ENCODE results near the gene POLD3.
"Not testable (repeated sequence)": the region's sequence is repeated elsewhere in the genome, so short reads cannot be mapped to it uniquely, and the experiment has no call there.

The POLD3 gene

DNA sequence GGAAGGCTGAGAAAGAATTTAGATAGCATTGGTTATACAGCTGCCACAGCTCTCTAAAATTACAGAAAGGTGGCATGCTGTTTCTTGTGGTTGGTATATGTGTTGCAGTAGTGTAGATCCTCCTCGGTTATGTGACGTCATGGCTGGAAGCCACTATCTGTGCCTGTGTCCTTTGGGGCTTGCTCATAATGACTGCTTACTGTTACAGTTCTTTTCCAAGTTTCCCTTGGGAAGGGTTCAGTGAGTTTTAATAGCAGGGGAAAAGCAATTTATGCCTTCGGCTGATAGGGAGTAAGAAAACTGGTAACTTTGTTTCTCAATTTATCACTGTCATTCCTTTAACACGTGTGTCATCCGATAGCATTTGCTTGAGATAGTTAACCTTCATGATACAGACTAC lies 47.2 kb downstream of the POLD3 start:
- DNase-seq, result no peak

DNA sequence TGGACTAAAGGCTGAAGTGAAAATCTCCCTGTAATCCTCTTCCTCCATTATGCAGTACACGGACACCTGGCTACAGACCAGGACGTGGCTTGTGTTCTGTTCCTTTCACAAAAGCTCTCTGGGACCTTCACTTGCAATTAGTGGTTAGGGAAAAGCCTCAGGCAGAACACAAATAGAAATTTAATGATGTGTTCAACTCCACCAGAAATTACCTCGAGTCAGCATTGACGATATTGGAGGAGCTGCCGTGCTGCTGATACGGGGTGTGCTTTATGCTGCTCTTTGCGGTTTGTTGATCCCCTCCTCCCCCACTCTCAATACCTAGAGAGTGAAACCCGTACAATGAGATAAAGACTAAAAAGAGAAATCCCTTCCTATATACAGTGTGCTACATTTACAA lies 48.9 kb downstream of the POLD3 start:
- no peak for DNase-seq

DNA sequence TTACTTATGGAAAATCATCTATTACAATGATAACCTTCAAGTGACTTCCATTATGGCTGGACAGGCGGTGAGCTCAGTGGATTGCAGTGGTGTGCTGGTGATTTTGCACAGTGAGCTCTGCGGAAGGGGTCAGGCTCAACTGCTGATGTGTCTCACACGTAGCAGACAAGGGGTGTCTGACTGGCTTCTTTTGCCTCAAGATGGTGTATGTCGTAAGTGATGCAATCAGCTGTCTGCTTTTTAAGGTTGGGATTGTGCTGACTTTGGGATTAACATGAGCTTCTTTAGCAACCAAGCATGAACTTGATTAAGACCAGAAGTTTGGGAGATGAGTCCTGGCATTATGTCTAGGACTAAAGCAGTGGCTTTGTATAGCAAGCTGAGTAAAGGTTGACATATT lies 49.5 kb downstream of the POLD3 start:
- DNase-seq, result no peak

DNA sequence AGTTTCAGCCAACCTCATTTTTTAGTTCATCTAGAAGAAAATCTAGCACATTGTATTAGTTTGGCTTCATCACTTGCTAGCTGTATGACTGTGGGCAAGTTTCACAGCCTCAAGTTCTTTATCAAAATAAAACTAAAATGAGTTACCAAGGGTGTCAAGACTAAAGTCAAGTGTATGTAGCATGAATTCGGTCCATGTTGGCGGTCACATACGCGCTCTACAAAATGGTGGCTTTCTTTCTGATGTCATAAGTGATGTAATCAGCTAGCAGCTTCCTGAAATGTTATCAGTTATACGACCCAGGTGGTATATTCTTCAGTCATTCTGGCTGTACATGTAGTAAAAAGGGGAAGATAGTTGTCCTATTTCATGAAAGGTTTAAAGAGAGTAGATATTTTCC lies 50.5 kb downstream of the POLD3 start:
- no peak for DNase-seq

DNA sequence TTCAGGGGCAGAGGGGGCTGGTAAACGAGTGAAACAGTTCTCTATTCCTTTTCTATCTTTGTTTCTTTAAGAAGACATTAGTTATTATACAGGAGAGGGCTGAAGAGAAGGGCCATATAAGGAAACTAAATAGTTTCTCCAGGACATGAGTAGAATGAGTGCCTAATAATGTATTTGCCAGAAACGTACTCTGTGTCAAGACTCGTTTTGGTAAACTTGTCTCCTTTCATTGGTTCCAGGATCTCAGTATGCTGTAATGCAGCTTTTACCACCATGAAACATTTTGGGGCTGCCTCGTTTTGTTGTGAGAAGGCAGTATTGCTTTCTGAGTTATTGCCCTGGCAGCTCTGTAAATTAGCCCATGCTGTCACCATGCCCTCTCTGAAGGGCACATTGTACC lies 51.7 kb downstream of the POLD3 start:
- DNase-seq, result no peak

DNA sequence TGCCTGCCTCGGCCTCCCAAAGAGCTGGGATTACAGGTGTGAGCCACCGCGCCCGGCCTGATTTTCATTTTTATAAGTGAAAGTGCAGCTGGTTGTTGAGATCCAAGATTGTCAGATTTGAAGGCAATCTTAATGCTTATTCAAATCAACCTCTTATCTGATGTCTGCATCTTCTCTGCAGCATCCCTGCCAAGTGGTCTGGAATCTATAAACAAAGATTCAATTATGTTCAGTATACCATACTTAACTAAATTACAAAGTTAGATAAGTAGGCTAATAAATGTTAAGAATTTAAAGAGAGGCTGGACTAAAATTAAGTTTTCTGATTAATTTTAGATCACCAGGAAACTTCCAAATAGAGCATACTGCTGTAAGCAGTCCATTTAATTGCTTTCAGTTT lies 53.8 kb downstream of the POLD3 start:
- no peak for DNase-seq

DNA sequence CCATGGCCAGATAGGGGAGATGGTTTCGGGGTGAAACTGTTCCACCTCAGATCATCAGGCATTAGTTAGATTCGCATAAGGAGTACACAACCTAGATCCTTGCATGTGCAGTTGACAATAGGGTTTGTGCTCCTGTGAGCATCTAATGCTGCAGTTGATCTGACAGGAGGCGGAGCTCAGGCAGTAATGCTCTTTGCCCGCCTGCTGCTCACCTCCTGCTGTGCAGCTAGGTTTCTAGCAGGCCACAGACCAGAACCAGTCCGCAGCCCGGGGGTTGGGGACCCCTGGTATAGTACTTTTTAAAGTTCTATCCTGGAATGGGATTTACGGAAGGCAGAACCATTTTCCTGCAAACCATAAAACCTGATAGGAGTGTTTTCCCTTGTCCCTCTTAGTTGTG lies 54.6 kb downstream of the POLD3 start:
- no peak for DNase-seq

DNA sequence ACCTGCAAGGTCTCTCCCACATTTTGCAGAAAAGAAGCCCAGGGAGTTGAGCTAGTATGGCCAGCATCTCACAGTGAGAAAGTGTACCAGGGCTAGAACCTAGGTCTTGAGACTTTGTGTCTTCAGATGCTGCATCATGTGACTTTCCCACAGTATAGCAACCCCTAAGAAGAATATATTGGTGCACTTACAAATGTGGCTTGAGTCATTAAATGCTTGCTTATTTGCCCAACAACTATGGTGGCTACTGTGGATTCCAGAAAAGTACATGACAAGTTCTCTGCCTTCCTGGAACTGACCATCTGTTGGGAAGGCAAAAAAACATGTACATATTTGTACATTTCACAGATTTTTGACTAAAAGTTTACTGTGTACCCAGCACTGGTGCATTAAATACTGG lies 55.0 kb downstream of the POLD3 start:
- DNase-seq, result no peak

DNA sequence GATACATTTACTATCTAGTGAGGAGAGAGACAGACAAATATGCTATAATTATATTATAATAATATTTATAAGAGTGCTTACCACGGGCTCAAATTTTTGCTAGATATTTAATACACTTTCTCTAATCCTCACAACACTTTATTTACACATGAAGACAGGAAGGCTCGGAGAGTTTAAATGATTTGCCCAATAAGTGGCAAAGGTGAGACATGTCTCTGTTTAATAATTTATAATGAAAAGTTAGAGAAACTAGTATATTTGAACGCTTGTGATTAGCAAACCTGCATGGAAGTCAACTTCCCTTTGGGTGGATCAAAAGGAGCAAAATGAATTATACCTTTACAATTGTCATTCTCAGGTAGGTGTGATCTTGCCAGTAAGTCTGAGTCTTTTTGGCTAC lies 55.4 kb downstream of the POLD3 start:
- DNase-seq, result no peak

DNA sequence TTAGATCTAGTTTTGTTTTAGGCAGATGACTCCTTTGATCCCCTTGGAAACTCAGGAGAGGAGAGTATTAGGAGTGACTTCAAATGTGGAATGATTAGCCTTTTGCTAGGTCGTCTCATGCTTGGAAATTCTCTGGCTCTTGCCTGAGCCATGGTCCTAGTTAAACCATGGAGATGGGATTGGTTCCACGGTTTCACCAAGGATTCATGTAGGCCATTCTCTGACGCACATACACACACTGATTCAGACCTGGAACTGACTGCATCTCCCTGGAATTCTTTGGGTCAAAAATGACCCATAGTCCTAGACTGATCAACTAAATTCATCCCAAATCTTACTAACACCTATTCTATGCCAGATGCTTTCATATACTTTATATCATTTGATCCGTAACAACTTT lies 56.5 kb downstream of the POLD3 start:
- DNase-seq, result no peak

DNA sequence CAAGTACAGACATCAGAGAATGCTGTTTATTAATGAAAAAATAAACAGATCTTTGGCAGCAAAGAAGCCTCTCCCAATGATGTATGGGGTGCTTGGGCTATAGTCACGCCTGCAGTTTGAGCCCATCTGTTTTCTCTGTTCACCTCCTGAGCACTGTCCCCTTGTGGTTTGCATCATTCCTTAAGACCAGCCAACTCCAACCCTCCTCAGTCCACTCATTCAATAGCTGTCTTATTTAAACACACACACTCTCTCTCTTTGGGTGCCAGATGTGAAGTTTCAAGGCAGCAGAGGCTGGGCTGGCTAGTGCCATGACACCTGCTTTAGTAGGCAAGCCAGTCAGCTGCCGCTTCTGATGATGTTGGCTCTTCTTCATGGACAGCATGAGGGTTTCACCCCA lies 58.1 kb downstream of the POLD3 start:
- DNase-seq, result no peak

DNA sequence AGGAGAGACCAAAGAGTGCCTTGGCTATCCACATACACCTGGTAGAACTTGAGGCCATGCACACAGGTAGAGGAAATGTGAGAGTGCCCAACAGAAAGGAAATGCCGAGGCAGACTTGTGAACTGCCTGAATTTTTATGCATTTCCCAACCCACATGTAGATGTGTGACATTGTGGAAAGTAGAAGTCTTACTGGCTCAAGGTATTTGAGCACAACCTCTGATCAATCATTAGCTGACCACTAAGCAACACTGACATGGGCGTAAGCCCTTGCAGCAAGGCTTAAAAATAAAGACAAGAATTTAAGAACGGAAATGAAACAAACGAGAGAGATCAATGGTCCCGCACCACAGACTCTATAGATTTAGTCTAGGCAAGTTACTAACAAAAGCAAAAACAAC lies 62.6 kb downstream of the POLD3 start:
- DNase-seq, result no peak

DNA sequence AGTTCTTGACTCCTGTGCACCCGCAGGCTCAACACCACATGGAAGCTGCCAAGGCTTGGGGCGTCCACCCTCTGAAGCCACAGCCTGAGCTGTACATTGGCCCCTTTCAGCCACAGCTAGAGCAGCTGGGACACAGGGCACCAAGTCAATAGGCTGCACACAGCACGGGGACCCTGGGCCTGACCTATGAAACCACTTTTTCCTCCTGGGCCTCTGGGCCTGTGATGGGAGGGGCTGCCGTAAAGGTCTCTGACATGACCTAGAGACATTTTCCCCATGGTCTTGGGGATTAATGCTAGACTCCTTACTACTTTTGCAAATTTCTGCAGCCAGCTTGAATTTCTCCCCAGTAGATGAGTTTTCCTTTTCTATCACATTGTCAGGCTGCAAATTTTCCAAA lies 66.7 kb downstream of the POLD3 start:
- DNase-seq, result not testable (repeated sequence)

DNA sequence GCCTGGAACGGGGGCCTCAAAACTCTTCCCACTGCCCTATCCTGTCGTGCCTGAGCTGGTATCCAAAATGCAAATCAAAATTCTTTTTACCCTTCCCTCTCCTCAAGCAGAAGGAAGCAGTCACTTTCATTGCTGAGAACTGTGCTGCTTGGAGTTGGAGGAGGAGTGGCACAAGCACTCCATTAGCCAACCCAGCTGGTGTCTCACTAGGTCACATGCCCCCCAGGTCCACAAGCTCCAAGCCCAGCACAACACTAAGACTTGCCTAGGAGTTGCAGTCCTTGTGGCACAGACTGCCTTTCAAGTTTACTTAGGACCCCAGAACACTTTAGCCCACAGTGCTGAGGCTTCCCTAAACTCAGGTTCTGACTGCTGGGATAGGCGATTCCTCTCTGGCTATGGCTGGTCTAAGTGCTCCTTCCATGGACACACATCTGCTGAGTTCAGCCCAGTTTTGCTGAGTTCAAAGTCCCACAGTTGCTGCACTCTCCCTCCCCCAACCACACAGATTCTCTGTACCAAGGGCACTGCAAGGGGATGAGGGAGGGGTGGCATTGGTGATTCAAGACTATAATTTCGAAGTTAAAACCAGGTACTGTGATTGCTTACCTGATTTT lies 70.2 kb downstream of the POLD3 start:
- DNase-seq, result no peak

DNA sequence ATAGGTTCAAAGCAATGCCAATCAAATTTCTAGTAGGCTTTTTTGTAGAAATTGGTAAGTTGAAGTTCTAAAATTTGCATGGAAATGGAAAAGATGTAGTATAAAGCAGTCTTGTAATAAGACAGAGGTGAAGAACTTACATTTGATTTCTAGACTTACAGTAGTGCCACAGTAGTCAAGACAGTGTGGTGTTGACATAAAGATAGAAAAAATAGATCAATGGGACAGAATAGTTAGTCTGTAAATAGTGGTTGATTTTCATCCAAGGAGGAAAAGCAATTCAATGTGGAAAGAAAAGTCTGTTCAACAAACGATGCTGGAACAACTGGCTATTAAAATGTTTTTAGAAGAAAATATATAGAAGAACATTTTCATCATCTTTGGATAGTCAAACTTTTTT lies 70.9 kb downstream of the POLD3 start:
- DNase-seq, result no peak

DNA sequence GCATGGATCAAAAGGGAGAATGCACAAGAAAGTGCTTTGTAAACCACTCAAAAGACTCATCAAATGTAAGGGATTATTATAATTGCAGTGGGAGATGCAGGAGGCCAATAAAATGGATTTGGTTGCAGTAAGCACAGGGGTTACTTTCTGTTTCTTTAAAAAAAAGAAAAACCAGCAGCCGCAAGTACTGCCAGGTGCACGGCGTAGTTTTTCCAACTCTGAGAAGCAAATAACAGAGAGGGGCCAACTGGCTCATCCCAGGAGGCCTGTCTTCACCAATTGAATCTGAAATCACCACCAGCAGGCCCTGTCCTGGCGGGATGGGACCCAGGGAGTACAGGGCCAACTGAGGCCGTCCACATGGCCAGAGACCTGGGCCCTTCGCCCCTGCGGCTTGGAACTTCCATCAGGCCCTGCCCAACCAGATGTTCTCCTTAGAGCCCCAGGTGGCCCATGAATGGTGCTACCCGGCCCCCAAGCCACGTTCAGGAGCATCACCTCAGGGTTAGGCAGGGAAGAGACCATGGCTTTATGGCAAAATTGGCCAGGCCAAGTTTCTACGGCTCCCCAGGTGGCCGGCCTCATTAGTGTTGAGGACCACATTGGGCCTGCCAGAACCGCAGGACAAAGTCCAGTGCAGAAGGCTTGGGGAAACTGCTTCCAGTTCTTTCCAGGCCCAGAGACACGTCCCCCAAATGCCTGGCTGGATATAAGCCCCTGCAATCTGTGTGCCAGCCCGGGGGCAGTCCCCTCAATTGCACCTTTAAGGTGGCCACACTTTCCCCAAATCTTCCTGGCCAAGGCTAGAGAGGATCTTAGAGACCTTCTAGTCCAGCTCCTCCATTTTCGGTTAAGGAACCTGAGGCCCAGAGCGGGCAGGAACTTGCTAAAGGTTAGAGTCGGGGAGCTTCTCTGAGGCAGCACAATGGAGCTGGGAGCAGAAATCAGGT lies 77.1 kb downstream of the POLD3 start:
- no peak for DNase-seq

DNA sequence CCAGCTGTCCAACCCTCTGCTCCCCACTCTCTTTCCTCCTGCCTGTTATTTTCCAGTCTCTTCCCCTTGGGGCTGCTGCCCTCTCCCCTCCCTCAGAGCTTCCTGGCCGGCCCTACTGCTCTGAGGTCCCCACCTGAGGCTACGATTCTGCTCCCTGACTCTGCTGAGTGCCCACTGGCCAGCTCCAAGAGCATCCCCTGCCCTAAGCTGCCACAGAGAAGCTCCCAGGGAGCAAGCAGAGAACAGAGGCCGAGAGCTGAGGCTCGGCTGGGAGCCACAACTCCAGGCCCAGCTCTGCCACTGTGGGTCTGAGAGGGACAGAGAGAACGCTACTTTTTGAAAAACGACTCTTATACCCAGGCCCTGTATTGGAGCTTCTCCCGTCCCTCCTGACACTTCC lies 77.8 kb downstream of the POLD3 start:
- no peak for DNase-seq

DNA sequence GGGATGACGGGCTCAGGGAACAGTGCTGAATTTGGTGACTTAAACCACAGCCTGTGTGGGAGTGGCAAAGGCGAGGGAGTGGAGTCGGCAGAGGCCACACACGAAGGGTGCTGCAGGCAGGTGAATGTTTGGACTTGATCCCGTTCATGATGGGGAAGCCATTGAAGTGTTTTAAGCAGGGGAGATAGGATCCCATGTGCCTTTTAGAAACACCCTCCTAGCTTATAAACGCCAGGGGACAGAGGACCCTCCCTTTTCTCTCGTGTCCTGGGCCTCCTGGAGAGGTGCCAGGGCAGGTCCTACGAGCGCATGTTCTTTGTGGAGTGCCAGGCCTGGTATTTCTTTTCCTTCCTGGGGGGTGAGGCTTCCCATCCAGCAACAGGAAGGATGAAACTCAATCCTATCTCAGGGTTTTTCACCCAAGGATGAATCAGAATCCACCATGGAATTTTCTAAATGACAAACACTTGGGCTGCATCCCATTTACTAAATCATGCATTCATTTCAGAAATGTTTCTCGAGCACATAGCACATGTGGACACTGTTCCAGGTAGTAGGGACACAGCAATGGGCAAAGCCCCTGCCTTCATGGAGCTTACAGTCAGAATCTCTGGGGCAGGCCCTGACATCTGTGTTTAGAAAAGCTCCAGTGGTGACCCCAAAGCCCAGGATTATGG lies 79.3 kb downstream of the POLD3 start:
- no peak for DNase-seq

DNA sequence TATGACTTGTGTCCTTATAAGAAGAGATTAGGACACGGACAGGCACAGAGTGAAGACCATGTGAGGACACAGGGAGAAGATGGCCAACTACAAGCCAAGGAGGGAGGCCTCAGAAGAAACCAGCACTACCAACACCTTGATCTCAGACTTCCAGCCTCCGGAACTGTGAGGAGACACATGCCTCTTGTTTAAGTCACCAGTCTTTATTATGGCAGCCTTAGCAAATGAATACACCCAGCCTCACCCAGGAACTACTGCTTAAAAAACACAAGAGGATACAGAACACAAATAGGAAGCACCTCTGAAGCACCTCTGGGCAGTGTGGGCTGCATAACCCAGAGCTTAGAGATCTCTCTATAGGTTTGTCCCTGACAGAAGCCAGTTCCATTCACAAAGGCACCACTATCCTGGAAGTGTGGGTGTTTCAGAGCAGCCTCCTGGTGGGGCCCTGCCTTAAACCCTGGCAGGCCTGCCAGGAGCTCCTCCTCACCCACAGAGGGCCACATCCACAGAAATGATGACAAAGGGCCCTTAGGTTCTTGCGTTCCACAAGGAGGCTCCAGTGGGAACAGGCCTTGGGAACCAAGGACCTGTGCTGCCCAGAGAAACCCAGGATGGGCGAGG lies 80.1 kb downstream of the POLD3 start:
- no peak for DNase-seq

DNA sequence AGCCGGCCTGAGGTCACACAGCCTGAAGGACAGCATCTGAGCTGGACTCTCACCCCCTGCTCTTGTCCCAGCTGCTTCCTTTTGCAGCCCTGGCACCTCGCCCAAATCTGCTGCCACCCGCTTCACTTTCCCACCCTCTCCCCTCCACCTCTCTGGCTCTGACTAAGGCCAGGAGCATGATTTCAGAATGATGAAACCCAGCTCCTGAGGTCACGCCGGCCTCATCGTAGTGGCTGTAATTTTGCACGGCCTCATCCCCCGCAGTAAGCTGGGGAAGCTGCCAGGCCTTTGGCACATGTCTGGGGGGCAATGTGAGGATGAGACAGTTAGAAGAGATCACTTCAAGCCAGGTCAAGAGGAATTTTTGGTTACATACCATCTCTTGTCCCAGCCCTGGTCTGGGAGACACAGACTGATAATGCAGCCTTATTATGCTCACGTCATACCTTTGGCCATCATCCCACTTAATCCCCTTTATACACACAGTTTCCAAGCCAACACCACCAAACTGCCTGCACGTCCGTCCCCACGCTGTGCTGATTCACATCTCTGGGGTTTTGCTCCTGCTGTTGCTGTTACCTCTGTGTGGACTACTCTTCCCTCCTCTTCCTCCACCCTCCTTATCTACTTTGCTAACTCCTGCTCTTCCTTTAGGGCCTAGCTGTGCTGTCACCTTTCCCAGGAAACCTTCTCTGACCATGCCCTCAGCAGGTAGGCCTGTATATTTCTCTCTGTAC lies 80.7 kb downstream of the POLD3 start:
- no peak for DNase-seq

DNA sequence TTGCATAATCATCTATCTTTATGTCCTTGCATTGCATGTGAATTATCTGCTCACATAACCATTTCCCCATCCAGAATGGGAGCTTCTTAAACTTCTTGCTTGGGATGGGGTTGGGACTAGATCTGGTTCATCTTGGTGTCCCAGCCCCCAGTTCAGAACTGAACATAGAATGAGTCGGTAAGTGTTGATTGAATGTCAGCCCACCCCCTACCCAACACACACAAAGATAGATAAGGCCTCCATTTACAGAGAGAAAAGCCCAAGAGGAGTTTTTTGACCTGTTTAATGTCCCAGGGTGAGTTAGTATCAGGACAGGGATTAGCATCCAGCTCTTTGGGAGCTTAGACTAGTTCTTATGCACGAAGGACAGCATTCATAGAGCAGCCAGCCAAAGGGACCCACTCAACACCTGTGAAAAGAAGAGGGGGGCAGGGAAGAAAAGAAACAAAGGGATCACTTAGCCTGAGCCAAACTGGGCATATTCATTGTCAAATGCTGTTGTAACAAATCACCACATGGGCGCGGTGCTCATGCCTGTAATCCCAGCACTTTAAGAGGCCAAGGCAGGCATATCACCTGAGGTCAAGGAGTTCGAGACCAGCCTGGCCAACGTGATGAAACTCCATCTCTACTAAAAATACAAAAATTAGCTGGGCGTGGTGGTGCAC lies 81.4 kb downstream of the POLD3 start:
- DNase-seq, result no peak

DNA sequence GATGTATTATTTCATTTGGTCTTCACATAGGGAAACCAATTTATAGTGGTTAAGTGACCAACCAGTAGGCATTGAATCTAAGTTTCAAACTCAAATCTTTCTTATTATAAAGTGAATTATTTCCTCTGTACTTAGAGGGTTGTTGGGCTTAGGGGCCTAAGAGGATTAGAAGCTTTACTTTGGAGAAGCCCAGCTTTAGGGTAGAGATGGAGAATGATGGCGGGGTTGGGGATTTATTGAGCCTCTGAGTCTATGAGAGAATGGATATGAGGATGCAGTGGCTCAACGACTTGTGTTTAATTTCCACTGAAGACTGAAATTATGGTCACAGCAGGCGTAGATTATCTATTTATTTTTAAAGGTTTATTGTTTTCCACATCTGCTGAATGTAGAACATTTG lies 83.4 kb downstream of the POLD3 start:
- DNase-seq, result no peak
